ENCODE measurements around the gene PARP8.

- TF ChIP-seq, protein P1, sequence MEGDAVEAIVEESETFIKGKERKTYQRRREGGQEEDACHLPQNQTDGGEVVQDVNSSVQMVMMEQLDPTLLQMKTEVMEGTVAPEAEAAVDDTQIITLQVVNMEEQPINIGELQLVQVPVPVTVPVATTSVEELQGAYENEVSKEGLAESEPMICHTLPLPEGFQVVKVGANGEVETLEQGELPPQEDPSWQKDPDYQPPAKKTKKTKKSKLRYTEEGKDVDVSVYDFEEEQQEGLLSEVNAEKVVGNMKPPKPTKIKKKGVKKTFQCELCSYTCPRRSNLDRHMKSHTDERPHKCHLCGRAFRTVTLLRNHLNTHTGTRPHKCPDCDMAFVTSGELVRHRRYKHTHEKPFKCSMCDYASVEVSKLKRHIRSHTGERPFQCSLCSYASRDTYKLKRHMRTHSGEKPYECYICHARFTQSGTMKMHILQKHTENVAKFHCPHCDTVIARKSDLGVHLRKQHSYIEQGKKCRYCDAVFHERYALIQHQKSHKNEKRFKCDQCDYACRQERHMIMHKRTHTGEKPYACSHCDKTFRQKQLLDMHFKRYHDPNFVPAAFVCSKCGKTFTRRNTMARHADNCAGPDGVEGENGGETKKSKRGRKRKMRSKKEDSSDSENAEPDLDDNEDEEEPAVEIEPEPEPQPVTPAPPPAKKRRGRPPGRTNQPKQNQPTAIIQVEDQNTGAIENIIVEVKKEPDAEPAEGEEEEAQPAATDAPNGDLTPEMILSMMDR (IDR thresholded peaks at IDR 0.05) = no peak
- TF ChIP-seq POLR2A (IDR thresholded peaks at IDR 0.05) (no peak), POLR2AphosphoS5 (IDR thresholded peaks at IDR 0.05) (no peak)
These were observed 162.6 kb downstream of the PARP8 start for GRCh38 chr5:50829023-50829422.
